NCI-H226 (cell line): ENCODE data around the gene CDC42BPG.

Source experiments
- DNase-seq: peaks from one replicate; pipeline ENCODE4 v3.0.0-alpha.2; 2015

Gene CDC42BPG

GRCh38 chr11:64863391-64864060 lies 19.1 kb upstream of the CDC42BPG start:
- DNase-seq = no peak

DNA sequence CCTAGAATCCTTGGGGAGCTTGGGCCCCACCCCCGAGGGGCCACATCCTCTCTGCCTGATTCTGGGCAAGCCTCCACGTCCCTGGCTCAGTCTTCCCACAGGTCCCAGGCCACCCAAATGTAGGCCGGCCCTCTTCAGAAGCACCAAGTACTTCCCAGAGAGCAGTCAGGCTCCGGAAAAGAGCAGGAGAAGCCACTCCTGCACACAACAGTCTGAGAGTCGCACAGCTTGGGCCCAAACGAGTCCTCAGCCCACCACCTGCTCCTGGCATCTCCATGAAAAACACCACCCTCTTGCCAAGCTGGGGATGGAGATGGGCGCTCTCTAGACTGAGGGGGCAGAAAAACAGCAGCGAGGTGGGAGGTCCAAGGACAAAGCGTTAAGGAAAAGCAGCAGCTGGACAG lies 18.5 kb upstream of the CDC42BPG start:
- no peak for DNase-seq

GRCh38 chr11:64861227-64861975 lies 16.9 kb upstream of the CDC42BPG start:
- DNase-seq = no peak

GRCh38 chr11:64859542-64860414 lies 15.3 kb upstream of the CDC42BPG start:
- DNase-seq = no peak

DNA sequence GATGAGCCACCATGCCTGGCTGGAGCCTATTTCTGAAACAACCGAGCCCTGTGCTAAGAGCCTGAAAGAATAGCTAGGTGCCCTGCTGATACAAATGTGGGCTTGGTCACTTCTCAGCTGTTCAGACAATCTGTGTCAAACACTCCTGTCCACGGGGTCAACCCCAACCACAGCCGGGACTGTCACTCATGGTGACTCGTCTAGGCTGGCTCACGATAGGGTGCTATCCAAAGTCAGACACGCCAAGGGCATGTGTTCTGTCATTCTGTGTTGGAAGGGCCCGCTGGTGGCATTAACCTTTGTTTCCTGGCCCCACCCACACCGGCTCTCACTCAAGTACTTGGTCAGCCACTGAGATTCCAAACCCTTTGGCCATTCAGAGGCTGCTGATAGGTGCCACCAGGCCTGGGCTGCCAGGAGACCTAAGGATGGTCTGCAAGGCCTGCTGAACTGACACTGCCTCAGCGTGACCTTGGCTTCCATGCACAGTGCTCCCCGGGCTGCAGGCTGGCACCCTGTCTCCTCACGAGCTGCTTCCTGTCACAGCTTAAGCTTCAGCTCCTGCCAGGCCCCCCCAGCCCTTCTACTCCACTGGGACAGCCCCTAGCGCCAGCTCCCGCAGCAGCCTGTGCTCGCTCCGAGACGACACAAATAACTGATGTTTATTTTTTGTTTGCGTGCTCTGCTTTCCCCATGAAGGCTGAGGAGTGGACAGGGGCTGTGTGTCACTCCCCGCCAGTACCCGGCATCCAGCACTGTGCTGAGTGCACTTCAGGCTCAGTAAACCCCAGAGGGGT lies 14.2 kb upstream of the CDC42BPG start:
- no peak for DNase-seq

DNA sequence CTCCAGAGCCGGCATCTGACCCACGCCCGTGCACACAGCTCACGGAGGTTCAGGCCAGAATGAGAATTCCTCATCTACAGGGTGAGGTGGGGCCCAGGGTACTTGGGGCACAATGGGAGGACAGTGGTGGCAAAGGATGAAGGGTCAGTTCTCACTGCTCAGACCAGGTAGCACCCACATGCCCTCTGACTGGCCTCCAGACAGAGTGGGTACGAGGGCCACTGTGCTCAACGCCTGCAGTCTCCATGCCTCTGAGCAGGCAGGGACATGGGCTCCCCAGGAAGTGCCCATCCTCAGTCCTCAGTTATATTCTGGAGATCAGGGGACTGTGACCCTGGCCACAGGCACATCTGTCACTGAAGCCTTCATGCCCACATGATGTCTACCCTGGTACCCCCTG lies 13.0 kb upstream of the CDC42BPG start:
- DNase-seq = no peak

DNA sequence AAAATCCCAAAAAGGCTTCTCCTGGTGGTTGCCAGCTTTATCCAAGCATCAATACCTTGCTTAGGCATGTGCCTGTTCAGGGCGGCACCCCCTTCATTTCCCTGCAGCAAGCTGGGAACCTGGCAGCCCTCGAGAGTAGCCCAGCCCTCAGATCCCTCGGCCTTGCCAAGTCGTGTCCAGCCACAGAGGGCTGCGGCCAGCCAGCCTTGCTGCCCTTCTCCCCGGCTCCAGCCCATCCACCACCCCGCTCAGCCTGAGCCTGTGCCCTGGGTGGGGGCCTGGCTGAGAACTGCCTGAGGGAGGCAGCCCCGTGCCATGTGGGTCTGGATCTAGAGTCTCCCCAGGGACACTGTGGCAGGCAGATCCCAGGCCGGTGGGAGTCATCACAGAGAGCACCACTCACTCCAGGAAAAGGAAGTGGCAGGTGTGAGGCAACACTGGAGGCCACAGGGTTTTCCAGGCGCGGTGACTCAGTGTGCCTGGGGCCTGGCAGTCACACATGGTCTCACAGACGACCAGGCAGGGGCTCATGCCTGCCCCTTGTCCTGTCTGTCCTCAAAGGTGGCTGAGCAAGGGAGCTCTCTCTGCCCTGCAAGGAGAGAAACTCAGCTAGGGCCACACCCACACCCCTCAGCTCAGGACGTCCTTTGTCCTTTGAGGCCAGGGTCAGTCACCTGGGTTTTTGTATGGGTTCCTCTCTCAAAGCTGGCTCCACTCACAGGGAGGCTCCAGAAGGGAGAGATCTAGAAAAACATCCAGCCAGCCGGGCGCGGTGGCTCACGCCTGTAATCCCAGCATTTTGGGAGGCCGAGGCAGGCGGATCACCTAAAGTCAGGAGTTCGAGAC lies 12.2 kb upstream of the CDC42BPG start:
- peak; percentile 81 for DNase-seq

DNA sequence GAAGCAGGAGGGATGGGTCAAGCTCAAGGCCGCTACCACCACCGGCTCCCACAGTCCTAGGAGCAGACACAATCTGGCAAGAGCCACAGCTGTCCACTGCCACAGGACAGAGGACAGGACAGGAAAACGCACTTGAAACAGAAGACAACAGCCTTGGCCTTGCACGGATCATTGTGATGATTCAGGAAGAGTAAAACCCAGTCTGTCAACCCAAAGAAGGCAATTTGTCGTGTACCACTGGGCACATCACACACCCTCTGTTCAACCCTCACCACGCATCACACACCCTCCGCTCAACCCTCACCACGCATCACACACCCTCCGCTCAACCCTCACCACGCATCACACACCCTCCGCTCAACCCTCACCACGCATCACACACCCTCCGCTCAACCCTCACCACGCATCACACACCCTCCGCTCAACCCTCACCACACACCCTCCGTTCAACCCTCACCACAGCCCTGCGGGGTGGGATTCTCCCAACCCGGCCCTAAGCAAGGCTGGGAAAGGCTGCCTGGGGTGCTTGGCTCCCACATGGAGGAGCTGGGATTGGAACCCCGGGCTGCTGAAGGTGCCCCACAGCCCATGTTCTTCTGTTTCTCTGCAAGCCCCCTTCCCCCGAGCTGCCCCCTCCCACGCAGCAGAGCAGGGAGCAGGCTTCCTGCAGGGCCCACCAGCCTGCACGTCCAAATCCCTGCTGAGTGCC lies 11.3 kb upstream of the CDC42BPG start:
- DNase-seq = no peak

DNA sequence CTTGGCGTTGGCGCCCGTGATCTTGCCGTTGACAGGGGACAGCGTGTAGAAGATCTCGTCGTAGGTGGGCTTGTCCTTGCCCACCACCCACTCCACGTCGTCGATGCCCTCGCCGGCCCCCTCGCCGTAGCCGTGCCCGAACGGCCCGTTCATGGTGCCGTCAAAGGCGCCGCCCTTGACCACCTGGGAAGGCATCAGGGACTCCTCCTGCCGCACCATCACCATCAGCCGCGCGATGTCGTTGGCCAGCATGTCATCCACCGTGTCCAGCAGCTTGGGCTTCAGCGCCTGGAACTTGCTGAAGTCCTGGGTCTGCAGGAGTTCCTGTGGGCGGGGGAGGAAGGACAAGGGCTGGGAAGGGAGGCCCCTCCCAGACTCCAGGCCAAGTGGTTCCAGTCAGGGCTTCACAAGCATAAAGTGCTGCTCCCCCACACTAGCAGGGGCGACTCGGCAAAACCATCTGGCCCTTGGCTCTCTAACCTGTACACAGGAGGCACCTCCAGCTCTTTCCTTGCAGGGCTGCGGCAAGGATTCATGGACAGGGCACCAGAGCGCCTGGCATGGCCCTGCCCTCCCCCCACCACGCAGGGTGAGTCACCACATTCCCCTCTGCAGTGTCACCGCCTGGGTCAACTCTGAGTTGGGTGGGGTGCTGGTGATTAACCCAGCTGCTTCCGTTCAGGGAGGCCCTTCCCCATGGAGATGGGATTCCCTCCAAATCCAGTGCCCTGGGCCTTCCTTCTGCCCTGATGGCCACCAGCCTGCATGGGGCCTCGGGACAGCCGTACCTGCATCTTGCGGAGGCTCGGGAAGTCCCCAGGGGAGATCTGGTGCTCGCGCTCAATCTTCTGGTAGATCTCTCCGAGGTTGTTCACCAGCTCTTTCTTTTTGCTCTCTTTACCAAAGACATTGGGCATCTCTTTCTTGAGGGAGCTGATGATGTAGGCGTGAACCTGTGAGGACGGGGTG lies 10.4 kb upstream of the CDC42BPG start:
- peak; percentile 95 for DNase-seq

- no peak for DNase-seq
These were observed 9.7 kb upstream of the CDC42BPG start for GRCh38 chr11:64854157-64854533.

DNA sequence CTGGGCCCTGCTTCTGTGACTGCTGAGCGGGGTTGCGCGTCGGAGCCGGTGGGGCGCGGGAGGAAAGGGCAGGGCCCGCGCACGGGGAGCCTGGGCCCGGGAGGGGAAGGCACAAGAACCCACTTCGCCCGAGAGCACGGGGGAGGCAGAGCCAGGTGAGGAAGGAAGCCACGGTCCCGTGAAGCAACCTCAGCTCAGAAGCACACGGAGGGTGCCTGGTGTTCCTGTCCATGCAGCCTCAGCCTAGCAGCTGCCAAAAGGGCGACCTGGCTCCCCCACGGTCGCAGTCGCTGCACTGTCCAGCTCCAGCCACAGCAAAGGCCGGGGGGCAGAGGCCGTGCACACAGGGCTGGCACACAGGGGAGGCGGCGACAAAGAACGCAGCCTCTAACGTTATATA lies 9.3 kb upstream of the CDC42BPG start:
- DNase-seq = no peak

- DNase-seq = no peak
These were observed 8.5 kb upstream of the CDC42BPG start for GRCh38 chr11:64852804-64853509.

DNA sequence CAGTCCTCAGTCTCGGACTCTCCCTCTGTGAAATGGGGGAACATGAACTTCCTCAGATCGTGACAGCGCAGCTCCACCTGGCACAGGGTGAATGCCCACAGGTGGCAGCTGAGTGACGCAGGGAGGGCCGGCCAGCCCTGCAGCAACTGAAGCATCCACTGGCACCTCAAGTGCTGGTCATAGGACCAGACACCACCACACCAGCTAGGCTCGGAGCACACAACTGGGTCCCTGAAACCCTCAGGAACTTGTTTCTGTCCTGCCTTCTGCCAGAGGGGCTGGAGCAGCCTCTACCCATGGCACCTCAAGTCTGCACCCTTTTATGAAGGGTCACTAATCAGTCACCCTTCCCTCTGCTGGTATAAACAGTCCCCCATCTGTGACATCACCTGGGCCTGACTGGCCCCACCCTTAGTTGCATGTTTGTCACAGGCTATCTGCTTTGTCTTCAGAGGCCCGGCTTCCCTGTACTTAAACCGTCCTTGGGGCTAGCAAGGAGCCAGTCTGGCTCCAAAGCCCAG lies 7.4 kb upstream of the CDC42BPG start:
- DNase-seq = no peak

DNA sequence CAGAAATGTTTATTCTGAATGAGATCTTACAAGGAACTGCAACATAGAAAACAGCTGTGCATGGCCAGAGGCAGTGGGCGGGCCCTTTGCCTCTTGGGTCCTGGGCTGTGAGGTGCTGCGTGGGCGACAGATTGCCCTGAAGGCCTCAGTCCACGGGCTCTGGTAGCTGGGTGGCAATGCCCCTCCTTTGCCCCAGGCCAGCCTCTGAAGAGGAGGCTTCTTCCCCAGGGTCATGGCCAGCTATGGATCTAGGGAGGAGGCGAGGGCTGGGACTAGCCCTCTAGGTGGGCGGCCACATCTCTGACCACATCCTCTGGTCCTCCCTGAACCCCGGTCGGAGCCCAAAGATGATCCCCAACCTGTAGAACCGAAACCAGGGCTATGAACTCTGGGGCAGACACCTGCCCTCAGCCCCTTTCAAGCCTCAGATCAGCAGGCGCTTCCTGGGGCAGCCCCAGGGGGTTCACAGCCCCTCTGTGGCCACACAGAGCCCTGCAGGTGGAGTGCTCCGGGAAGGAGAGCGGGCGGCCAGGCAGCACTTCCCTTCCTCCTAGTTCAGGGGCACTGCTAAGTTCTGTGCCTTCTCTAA lies 6.6 kb upstream of the CDC42BPG start:
- DNase-seq = peak; percentile 39

DNA sequence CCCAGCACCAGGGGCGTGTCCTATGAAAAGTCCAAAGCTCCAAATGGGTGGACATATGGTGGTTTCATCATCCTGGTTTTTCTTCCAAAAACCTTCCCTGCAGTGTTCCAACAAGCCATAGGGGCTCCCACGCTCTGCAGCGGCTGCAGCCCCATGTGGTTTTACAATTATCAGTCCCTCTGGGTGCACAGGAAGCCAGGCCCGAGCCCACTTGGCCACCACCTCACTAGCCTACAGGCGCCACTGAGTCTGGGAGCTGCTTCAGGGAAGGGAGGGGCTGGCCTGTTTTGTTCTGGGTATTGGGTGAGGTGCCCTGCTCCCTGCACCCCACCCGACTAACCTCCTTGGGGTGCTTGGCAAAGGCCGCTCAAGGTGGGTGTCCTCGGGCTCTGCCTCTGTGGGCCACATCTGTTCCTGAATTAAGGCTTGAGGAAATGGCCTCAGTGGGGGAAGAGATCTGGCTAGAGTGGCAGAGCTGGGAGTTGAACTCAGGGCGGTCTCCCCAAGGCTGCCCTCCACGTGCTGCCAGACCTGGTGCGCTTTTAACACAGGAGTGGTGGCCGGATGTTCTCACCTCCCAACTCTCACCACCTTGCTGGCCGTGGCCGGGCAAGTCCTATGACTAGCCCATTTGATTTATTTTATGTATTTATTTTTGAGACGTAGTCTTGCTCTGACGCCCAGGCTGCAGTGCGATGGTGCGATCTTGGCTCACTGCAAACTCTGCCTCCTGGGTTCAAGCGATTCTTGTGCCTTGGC lies 5.3 kb upstream of the CDC42BPG start:
- no peak for DNase-seq

- DNase-seq = no peak
These were observed 4.6 kb upstream of the CDC42BPG start for GRCh38 chr11:64848826-64849597.

DNA sequence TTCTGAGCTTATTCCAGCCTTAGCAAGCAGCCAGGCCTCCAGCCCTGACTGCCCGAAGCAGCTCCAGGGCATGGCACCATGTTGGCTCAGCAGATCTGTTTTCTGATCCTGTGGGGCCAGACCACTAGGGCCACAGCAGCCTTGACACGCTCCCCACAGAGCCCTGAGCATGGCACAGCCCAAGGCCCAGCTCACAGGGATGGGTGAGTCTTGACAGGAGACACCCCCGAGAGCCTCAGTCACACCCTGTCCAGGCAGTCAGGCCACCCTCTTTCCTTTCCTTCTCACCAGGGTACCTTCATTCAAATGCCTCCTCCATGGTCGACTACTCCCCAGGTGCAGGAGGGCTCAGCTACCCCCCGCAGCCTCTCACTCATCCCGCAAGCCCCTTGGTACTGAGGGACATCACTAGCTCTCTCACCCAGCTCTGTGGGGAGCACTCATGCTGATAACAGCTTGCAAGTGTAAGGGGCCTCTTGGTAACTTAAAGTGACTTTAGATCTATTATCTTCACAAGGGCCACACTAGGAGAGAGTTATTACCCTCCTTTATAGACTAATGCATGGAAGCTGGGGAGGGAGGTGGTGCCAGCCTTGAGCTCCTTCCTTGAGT lies 3.9 kb upstream of the CDC42BPG start:
- no peak for DNase-seq
